Stimulated activated CD4-positive, alpha-beta T cell treated with anti-CD3 and anti-CD28 coated beads, Interleukin-4, amount 100 ng/mL, for 4 hours (primary cell): Measurements from ENCODE around the gene RAET1E.
"Not testable (repeated sequence)": the region's sequence is repeated elsewhere in the genome, so short reads cannot be mapped to it uniquely, and the experiment has no call there.

Source experiments
- DNase-seq, 2 experiments: peaks; one replicate each; pipeline ENCODE4 v3.0.0-alpha.2; 2020

Gene RAET1E

GRCh38 chr6:149888093-149888492, 9.8 kb downstream of the RAET1E start:
- no peak for DNase-seq

DNA sequence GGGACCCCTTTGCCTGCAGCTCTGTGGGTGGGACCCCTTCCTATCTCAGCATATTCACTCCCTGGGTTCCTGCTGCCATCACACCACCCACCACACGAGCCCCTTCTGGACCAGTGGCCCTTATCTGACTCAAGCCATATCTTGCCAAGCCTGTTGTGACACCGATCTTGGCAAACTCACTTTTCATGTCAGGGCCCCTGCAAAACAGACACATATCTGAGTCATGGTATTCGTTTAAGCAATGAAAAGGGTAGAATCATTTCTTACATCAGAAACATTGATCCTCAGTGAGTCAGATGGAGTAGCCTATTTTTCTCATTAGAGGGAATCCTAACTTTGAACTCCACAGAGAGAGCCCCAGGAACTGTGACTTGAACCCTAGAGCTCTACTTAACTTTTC, 10.6 kb downstream of the RAET1E start:
- no peak for DNase-seq

- no peak for DNase-seq
Measured at GRCh38 chr6:149885888-149886287, 12.0 kb downstream of the RAET1E start.

- no peak for DNase-seq
Measured at GRCh38 chr6:149884617-149885016, 13.3 kb downstream of the RAET1E start.

GRCh38 chr6:149884215-149884614, 13.7 kb downstream of the RAET1E start:
- DNase-seq = no peak

GRCh38 chr6:149881860-149882259, 16.1 kb downstream of the RAET1E start:
- no peak for DNase-seq

DNA sequence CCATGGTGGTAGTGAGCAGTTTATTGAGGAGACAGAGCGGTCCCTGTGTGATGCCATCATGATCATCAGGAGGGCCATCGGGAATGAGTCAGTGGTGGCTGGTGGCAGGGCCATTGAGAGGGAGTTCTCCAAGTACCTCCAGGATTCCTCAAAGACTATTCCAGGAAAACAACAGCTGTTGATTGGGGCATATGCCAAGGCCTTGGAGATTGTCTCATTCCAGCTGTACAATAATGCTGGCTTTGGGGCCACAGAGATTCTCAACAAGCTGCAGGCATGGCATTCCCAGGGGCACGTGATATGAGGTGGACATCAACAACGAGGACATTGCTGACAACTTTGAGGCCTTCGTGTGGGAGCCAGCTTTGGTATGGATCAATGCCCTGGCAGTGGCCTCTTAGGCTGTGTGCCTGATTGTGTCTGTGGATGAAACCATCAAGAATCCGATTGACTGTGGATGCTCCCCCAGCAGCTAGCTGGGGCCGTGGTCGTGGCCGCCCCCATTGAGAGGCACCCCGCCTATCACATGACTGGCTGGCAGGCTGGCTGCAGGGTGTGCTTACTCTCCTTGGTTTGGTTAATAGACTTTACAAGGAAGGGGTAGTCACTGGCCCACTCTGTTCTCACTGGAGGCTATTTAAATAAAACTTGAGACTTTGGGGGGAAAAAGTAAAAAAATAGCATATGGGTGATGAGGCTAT, 16.7 kb downstream of the RAET1E start:
- no peak for DNase-seq

GRCh38 chr6:149877659-149878058, 20.3 kb downstream of the RAET1E start:
- no peak for DNase-seq

GRCh38 chr6:149876241-149876933, 21.5 kb downstream of the RAET1E start:
- DNase-seq = no peak

- no peak for DNase-seq
Measured at GRCh38 chr6:149872233-149872632, 25.7 kb downstream of the RAET1E start.

- DNase-seq = no peak
Measured at GRCh38 chr6:149871182-149871581, 26.7 kb downstream of the RAET1E start.

DNA sequence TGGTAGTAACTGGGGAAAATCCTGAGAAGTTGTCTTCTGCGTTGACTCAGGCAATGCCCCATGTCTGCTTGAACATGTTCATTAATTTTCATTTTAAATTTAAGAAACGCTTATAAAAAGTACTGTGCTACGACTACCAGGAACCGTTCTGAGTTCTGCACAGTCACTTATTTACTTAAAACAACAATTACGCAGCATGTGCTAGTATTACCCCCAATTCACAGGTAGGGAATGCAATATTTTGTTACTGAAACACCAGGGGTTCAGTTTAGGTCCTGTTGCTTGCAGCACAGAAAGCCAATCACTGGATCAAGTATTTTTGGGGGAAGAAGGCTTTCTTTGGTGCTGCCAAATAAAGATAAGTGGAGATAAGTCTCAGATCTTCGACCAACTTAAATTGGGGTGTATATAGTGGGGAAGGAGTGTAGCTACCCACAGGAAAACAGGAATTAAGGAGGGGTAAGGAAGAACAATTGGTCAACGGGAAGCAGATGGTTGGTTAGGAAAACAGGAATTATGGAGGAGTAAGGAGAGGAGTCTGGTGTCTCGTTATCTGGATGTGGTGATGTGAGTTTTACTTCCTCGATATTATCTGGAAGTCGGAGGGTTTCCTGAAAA, 28.5 kb downstream of the RAET1E start:
- DNase-seq = no peak

DNA sequence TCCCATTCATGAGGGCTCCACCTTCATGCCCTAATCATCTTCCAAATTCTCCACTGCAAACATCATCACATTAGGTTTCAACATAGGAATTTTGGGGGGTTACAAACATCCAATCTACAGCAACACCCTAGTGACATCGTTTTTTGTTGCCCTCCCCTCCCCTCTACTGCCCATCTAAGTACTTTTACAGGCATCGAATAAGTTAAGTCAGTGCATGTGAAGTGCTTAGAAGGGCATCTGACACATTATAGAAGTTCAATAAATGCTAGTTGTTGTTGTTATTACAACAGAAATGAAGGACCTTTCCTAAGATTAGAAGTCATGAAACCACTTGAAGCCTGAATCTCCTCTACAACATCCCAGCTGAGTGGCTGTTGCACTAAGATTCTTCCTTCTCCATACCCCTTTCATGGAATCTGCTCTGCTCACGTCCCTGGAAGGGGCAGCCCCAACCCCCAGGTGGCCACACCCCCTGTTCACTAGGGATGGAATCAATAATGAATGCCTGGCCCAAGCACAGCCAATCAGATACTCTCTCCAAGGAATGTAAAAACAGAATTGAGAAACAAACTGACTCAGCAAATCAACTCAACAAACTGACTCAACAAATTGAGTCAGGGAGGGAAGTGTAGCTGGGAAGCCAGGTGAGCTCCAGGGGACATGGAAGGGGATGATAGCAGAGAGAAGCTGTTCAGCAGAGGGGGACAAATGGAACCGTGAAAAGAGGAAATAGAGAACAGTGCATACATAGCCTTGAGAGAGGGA, 29.9 kb downstream of the RAET1E start:
- DNase-seq = no peak

DNA sequence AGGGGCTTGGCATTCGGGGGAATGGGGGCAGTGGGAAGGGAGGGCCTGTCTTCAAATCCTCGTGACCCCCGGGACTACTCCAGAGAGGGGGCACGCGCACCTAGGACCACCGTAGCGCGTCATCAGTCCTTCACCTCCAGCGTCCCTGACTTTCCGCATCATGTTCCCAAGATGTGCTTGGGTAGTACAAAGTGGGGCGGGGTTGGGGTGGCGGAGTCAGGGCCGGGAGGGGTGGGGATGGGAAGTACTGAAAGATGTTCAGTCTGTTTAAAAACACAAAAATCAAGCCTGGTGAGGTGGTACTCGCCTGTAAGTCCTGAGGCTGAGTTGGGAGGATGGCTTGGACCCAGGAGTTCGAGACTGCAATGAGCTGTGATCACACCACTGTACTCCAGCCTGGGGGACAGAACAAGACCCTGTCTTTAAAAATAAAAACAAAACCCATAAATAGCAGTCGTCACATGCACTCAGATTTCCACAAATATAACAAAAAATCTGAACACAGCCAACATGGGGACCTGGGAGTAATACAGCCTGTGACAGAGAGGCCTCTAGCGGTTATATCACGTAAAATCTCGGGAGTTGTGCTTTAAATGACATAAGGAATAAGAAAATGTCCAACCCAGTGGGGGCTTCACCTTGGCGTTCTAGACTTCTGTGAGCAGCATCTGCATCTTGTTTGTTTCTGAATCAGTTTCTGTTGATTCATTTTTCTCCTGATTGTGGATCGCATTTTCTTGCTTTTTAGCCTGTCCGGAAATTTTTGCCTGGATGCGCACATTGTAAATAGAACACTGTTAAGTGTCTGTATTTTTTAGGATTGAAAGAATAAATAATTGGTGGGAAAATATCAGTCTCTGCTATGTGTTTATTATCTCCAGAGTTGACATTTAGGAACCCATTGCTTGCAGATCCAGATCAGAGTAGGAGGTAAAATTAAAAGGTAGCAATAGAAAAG, 33.1 kb downstream of the RAET1E start:
- peak in 1 of 2 experiments; percentile 17 for DNase-seq

DNA sequence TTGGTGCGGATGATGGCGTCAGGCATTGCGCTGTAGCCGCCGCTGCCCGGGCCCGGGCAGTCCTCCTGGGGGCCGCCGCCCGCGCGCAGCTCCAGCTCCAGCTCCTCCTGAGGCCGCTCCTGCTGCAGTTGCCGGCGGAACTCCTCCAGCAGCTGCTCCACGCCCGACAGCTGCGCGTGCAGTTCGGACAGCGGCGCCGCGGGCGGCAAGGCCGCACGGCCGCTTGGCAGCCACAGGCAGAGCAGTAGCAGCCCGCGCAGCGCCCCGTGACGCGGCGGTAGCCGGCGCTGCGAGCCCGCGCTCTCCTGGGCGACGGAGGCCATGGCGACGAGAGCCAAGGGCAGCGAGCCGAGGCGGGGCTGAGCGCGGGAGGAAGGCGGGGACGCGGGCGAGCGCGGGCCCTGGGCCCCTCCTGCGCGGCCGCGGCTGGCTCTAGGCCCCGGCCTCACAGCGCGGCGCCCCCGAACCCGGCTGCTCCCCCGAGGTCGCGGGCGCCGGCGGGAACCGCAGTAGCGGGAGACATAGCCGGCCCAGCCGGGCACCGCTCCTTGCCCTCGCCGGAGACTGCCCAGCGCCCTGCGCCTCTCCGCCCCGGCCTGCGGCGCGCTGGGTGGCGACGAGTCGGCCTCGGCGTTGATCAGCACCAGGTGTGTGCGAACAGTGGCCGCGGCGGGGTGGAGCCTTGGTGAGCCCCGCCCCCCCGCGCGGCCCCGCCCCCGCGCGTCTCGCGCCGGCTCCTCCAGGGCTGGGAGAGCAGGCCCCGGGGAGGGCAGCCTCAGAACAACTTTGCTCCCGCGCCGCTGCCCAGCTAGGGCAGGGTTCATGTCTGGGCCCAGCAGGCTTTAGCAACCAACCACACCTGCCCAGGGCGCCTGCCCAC, 34.0 kb downstream of the RAET1E start, which contains the start of gene LRP11:
TSS of gene LRP11 (minus strand) at position 662 of the 880 bp plus-strand sequence. CDS start at position 323, 339 bp downstream.
- DNase-seq = peak; percentile 78 to 83

- peak in 1 of 2 experiments; percentile 27 for DNase-seq
Measured at GRCh38 chr6:149862922-149863697, 34.8 kb downstream of the RAET1E start.

GRCh38 chr6:149862424-149862738, 35.5 kb downstream of the RAET1E start:
- DNase-seq = not testable (repeated sequence)

- no peak for DNase-seq
Measured at GRCh38 chr6:149861603-149862423, 36.1 kb downstream of the RAET1E start.
